NCI-H1417 (cell line): Measurements from ENCODE around the gene PARM1.
A peak's percentile ranks its signal among the peaks of the same experiment; 100 is the strongest.

Experiments
- DNase-seq, 3 experiments: peaks; one replicate each; lab custom pipeline; 2025; lab: John Stamatoyannopoulos, UW

The PARM1 gene

DNA sequence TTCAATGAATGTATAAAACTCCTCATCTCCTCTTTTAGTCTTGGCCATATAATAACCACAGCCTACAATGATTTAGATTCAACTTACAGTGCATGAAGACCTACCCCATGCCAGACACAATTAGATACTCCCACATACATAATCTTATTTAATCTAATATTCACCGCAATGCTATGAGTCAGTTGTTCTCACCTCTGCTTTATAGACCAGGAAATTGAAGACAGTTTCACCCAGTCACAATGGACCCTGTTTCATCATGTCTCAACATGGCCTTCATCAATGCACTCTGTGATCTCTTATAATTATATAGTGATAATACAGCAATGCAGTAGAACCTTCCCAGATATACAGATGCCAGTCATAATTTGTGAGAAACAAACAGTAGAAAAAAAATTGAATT lies 148.6 kb downstream of the PARM1 start:
- no peak for DNase-seq

- no peak for DNase-seq
Measured at GRCh38 chr4:75087416-75087815, 154.5 kb downstream of the PARM1 start.

GRCh38 chr4:75087865-75088264 lies 154.9 kb downstream of the PARM1 start:
- DNase-seq = no peak

DNA sequence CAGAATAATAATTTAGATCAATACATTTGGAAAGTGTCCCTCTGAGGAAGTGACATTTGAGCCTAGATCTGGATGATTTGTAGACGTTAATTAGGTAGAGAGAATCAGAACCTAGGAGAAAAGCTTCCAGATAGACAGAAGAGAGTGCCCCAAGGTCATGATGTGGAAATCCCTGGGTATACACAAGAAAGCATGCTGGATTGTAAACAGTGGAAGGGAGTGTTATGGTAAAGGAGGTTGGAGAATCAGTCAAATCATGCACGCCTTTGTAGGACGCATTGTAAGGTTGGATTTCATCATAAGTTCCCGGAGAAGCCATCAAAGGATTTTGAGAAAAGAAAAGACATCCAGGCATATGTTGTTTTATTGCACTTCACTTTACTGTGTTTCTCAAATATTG lies 156.3 kb downstream of the PARM1 start:
- peak in 1 of 3 experiments; percentile 26 for DNase-seq

GRCh38 chr4:75099321-75099720 lies 166.4 kb downstream of the PARM1 start:
- DNase-seq = peak in 1 of 3 experiments; percentile 23
